ENCODE results near the gene B3GALT6. TPM values are rescaled to one million over a fixed set of nuclear protein-coding genes. Genes with fewer than 3 reads are reported as not detected.

The B3GALT6 gene
- total RNA-seq, 1 experiment from 2014 or later: 27.1 TPM

DNA sequence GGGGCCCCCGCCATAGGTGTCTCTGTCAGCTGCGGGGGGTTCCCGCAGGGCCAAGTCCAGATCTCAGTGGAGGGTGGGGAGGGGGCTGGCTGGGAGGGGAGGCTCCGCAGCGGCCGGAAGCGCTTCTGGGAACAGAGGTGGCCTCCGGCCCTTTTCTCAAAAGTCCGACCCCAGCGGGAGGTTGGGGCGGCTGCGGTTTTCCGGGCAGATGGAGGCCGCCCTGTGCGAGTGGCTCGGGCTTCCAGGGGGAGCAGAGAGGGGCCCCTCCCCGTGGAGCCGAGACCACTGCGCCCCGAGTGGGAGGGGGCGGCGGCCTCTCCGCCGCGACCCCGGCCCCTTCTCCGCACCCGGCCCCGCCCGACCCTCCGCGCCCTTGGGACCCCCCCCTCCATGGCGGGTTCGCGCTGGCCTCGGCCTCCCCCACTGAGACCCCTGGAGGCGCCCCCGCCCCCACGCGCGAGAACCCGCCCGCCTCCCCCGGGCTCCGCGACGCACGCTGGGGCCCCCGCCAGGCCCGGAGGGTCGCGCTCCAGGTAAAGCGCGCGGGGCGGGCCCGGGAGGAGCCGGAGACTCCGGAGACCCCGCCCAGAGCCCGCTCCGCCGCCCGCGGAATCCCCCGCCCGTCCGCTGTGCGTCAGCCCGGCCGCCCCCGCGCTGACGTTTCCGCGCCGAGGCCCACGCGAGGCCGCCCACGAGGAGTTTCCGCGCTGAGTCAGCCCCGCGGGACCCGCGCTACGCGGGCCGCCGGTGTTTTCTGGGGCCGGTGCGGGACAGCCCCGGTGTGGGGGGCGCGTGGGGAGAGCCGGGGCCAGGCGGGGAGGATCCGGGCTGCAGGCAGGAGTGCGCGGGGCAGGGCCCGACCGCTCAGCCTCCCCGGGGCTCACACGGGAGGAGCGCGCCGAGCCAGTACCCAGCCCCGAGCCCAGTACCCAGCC, 30.9 kb upstream of the B3GALT6 start:
- peak; percentile 45 for DNase-seq
- no peak overlapping the region for H3K27ac ChIP-seq (ENCODE audit: insufficient read length, low read depth, low read length)
- H3K9ac ChIP-seq (ENCODE audit: extremely low read depth, insufficient read length, low read length): no peak overlapping the region

More for the DNA sequence above, 30.9 kb upstream of the B3GALT6 start:
- H2BK5ac ChIP-seq (ENCODE audit: insufficient read length, low read length): no peak overlapping the region
- H2BK20ac ChIP-seq (ENCODE audit: low read depth, low read length, poor library complexity, severe bottlenecking): no peak overlapping the region
- no peak overlapping the region for H3K4me2 ChIP-seq (ENCODE audit: insufficient read depth, insufficient read length, low read length)
- no peak overlapping the region for H4K5ac ChIP-seq (ENCODE audit: insufficient read length, low read depth, low read length)
- H3K79me1 ChIP-seq (ENCODE audit: insufficient read depth, low read depth, low read length, poor library complexity, severe bottlenecking): no peaks in the 10 kb centered on the region
- no peak overlapping the region for H2BK15ac ChIP-seq (ENCODE audit: low read depth, low read length)
- no peak overlapping the region for H3K14ac ChIP-seq (ENCODE audit: insufficient read depth, low read length)
- no peaks in the 10 kb centered on the region; the same call in 1 of the 2 replicates for H3K27me3 ChIP-seq (ENCODE audit: insufficient read depth, low read length)
- H2BK12ac ChIP-seq (ENCODE audit: insufficient read length, low read depth, low read length): no peak overlapping the region
- H4K91ac ChIP-seq (ENCODE audit: insufficient read length, low read depth, low read length): no peak overlapping the region
- TF ChIP-seq, protein P1, sequence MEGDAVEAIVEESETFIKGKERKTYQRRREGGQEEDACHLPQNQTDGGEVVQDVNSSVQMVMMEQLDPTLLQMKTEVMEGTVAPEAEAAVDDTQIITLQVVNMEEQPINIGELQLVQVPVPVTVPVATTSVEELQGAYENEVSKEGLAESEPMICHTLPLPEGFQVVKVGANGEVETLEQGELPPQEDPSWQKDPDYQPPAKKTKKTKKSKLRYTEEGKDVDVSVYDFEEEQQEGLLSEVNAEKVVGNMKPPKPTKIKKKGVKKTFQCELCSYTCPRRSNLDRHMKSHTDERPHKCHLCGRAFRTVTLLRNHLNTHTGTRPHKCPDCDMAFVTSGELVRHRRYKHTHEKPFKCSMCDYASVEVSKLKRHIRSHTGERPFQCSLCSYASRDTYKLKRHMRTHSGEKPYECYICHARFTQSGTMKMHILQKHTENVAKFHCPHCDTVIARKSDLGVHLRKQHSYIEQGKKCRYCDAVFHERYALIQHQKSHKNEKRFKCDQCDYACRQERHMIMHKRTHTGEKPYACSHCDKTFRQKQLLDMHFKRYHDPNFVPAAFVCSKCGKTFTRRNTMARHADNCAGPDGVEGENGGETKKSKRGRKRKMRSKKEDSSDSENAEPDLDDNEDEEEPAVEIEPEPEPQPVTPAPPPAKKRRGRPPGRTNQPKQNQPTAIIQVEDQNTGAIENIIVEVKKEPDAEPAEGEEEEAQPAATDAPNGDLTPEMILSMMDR (conservative IDR thresholded peaks at IDR 0.05): no peak
- no peak overlapping the region for H2AFZ ChIP-seq (ENCODE audit: low read length)
- no peaks in the 10 kb centered on the region for H3K36me3 Mint-ChIP-seq (ENCODE audit: insufficient read depth in 1 of 3, low read depth in 3 of 3)
- H4K20me1 ChIP-seq (ENCODE audit: control insufficient read depth, insufficient read depth, insufficient read length): no peaks in the 10 kb centered on the region
- peaks cover 3 to 4% of the 10 kb centered on the region in 2 experiments; a peak in 3 of 4 replicates for H3K4me1 Mint-ChIP-seq
- no peak overlapping the region for H4K8ac ChIP-seq (replicated peaks; ENCODE audit: insufficient read length, low read depth, low read length)
- no peak overlapping the region for H2AK5ac ChIP-seq (ENCODE audit: insufficient read length, low read length)
- H3K79me2 ChIP-seq (ENCODE audit: insufficient read depth, low read length): no peaks in the 10 kb centered on the region
- H3K27ac Mint-ChIP-seq: no peak overlapping the region
- H3K9me3 ChIP-seq (ENCODE audit: control insufficient read depth, low read depth, low read length): no peaks in the 10 kb centered on the region
- no peak overlapping the region for H3K56ac ChIP-seq (ENCODE audit: insufficient read length, low read depth, low read length)
- H3K4ac ChIP-seq (ENCODE audit: low read depth, low read length): no peak overlapping the region
- WGBS (ENCODE audit: extremely low coverage, insufficient read length, low lambda C conversion rate): no CpG with 5 or more reads among the region's 109 CpGs
- H3K18ac ChIP-seq (ENCODE audit: insufficient read length, low read depth, low read length): no peak overlapping the region
- H3K23ac ChIP-seq (ENCODE audit: insufficient read length, low read depth, low read length): no peak overlapping the region
- H3K4me3 Mint-ChIP-seq: peak overlapping the region; percentile 50 to 66; a peak in 4 of 5 replicates
- H3T11ph ChIP-seq (ENCODE audit: low read length): no peak overlapping the region
- H3K9me3 Mint-ChIP-seq: no peaks in the 10 kb centered on the region; a peak in 1 of 5 replicates
- H3K23me2 ChIP-seq (ENCODE audit: insufficient read length, low read depth, low read length, poor library complexity, severe bottlenecking): peaks cover 3% of the 10 kb centered on the region
- H2BK120ac ChIP-seq (ENCODE audit: low read depth, low read length, poor library complexity, severe bottlenecking): no peak overlapping the region
- H3K4me1 ChIP-seq (ENCODE audit: insufficient read depth, low read length): no peaks in the 10 kb centered on the region
- peaks cover 23% of the 10 kb centered on the region for H3K27me3 Mint-ChIP-seq (ENCODE audit: low read depth)

Measured in H9 (cell line).